ENCODE results near the gene TEX11.
"Not testable (repeated sequence)": the region's sequence is repeated elsewhere in the genome, so short reads cannot be mapped to it uniquely, and the experiment has no call there.

Gene TEX11

DNA sequence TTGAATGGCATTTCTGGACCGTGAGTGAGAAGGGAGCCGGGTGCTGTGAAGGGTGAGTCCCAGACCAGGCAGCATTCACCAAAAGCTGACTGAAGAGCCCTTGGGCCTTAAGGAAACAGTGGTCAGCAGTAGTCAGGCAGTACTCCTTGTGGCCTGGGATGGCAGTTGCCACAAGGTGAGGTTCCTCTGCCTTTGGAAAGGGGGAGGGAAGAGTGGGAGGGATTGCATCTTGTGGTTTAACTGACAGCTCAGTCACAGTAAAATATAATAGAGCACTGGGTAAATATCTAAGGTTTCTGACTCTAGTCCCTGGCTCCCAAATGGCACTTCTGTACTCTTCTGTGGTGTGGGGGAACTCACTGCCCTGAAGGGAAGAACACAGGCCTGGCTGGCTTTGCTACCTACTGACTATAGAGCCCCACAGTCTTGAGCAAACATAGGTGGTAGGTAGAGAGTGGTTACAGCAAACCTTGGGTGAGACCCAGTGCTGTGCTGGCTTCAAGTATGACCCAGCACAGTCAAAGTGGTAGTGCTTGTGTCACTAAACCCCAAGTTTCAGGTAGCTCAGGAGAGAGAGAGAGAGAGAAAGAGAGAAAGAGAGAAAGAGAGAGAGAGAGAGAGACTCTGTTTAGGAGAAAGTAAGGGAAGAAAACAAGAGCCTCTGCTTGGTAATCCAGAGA lies 154.2 kb downstream of the TEX11 start:
- DNase-seq, result no peak

DNA sequence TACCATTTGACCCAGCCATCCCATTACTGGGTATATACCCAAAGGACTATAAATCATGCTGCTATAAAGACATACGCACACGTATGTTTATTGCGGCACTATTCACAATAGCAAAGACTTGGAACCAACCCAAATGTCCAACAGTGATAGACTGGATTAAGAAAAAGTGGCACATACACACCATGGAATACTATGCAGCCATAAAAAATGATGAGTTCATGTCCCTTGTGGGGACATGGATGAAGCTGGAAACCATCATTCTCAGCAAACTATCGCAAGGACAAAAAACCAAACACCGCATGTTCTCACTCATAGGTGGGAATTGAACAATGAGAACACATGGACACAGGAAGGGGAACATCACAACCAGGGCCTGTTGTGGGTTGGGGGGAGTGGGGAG lies 174.7 kb downstream of the TEX11 start:
- DNase-seq, result not testable (repeated sequence)

GRCh38 chrX:70727961-70728360 lies 180.6 kb downstream of the TEX11 start:
- DNase-seq, result not testable (repeated sequence)

- no peak for DNase-seq
Observed at GRCh38 chrX:70720721-70721120, 187.8 kb downstream of the TEX11 start.

DNA sequence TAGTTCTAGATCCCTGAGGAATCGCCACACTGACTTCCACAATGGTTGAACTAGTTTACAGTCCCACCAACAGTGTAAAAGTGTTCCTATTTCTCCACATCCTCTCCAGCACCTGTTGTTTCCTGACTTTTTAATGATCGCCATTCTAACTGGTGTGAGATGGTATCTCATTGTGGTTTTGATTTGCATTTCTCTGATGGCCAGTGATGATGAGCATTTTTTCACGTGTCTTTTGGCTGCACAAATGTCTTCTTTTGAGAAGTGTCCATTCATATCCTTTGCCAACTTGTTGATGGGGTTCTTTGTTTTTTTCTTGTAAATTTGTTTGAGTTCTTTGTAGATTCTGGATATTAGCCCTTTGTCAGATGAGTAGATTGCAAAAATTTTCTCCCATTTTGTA lies 197.2 kb downstream of the TEX11 start:
- DNase-seq, result not testable (repeated sequence)

DNA sequence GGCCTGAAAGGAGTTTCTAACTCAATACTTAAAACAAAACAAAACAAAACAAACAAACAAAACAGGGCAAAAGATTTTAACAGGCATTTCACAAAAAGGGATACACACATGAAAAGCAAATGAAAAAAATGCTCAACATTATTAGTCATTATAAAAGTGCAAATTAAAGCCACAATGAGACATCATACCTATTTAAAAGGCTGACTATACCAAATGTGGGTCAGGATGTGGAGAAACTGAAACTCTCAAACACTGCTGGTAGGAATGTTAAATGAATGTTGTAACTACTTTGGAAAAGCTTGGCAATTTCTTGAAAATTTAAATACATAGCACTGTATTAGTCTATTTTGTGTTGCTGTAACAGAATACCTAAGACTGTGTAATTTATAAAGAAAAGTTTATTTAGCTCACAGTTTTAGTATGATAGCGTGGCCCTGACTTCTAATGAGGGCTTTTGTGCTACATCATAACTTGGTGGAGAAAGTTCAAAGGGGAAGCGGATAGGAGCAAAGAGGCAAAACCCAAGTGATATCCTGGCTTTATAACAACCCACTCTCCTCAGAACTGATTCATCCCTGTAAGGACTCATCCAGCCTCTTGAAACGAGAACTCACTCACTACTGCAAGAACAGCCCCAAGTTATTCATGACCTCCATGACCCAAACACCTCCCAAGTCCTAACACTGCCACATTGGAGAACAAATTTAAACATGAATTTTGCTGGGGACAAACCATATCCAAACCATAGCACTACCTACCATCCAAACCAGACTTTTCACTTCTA lies 214.0 kb downstream of the TEX11 start:
- DNase-seq, result no peak

GRCh38 chrX:70679455-70679854 lies 229.1 kb downstream of the TEX11 start:
- DNase-seq, result not testable (repeated sequence)

GRCh38 chrX:70675284-70675683 lies 233.2 kb downstream of the TEX11 start:
- no peak for DNase-seq

DNA sequence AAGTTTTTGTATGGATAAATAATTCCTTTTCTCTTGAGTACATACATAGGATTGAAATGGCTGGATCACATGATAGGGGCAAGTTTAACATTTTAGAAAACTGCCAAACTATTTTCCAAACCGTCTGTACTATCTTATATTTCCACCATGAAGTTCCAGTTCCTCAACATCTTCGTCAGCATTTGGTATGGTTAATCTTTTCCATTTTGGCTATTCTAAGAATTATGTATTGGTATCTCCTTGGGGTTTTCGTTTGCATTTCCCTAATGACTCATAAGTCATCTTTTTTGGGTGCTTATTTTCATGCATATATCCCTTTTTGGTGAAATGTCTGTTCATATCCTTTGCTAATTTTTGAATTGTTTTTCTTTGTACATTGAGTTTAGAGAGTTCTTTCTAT lies 236.2 kb downstream of the TEX11 start:
- no peak for DNase-seq

DNA sequence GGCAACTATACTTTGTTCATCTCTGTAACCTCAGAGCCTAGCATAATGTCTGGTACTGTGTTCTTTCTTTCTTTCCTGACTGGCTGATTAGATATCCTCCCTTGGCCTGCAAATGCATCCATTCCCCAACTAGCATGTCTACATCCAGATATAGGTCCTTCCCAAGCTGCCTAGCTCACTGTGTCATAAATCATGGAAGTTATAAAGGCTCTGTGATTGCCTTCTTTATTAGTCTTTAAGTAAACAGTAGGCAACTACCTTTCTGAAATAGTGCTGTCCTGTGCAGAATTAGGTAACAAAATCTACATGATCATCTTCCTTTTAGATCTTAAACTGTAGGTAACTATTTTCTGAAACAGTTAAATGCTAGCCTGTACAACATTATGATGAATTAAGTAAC lies 239.4 kb downstream of the TEX11 start:
- DNase-seq, result no peak

GRCh38 chrX:70664726-70665125 lies 243.8 kb downstream of the TEX11 start:
- DNase-seq, result no peak

DNA sequence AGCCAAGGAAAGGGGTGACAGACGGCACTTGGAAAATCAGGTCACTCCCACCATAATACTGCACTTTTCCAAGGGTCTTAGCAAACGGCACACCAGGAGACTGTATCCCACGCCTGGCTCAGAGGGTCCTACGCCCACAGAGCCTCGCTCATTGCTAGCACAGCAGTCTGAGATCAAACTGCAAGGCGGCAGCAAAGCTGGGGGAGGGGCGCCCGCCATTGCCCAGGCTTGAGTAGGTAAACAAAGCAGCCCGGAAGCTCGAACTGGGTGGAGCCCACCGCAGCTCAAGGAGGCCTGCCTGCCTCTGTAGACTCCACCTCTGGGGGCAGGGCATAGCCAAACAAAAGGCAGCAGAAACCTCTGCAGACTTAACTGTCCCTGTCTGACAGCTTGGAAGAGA lies 247.4 kb downstream of the TEX11 start:
- not testable (repeated sequence) for DNase-seq

GRCh38 chrX:70657546-70657945 lies 251.0 kb downstream of the TEX11 start:
- not testable (repeated sequence) for DNase-seq

GRCh38 chrX:70656304-70656703 lies 252.2 kb downstream of the TEX11 start:
- no peak for DNase-seq

DNA sequence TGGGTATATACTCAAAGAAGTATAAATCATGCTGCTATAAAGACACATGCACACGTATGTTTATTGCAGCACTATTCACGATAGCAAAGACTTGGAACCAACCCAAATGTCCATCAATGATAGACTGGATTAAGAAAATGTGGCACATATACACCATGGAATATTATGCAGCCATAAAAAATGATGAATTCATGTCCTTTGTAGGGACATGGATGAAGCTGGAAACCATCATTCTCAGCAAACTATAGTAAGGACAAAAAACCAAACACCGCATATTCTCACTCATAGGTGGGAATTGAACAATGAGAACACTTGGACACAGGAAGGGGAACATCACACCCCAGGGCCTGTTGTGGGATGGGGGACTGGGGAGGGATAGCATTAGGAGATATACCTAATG lies 260.6 kb downstream of the TEX11 start:
- DNase-seq, result not testable (repeated sequence)

DNA sequence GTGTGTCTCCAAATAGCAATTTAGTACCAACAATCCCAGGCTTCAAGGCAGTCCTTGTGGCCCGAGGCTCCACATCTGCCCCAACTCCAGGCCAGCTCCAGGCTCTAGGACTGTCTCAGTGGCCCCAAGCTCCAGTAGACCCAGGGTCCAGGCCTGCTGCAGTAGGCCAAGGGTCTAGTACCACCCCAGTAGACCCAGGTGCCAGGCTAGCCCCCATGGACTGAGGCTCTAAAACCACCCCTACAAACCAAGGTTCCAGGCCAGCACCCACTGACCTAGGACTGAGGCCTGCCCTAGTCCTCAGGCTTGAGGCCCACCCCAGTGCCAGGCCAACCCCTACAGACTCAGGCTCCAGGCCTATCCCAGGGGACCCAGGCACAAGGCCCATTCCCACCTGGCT lies 272.3 kb downstream of the TEX11 start:
- DNase-seq, result no peak

- no peak for DNase-seq
Observed at GRCh38 chrX:70635669-70636068, 272.8 kb downstream of the TEX11 start.

- DNase-seq, result no peak
Observed at GRCh38 chrX:70635227-70635626, 273.3 kb downstream of the TEX11 start.

GRCh38 chrX:70621743-70622142 lies 286.8 kb downstream of the TEX11 start:
- no peak for DNase-seq

GRCh38 chrX:70618467-70618866 lies 290.0 kb downstream of the TEX11 start:
- no peak for DNase-seq

- DNase-seq, result no peak
Observed at GRCh38 chrX:70613295-70613694, 295.2 kb downstream of the TEX11 start.

GRCh38 chrX:70605352-70605751 lies 303.2 kb downstream of the TEX11 start:
- no peak for DNase-seq

DNA sequence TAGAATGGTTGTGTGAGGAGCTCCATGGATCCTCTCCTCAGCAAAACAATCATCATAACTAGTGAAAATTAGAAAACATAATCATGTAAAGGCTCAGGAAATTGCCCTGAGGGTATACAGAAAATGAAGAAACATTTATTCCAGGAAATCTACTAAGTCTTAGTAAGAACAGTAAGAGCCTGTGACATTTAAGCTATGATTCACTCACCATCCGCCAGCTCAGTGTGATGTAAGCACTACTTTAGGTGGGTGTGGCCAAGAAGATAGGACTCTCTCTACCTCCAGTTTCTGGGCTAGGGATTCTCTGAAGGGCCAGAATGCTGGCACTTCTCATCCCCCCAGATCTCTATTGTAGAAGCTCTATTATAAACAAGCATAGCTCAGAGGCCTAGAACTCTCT lies 316.4 kb downstream of the TEX11 start:
- DNase-seq, result no peak

- DNase-seq, result not testable (repeated sequence)
Observed at GRCh38 chrX:70587158-70587557, 321.4 kb downstream of the TEX11 start.

DNA sequence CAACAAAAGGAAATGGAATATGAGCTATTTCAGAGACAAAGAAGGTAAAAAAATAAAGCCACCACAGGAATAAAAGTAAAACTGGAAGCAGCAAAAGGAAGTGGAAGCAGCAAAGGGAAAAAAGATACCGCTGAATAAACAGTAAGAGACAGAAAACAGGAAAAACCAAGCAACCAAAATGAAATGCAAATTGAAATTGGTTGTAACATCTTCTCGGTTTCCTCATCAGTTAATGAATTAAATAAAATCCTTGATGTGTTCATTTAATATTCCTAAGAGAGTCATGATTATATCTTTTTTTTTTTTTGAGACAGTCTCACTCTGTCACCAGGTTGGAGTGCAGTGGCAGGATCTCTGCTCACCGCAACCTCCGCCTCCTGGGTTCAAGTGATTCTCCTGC lies 331.1 kb downstream of the TEX11 start:
- no peak for DNase-seq

Data from DMS 273 treated with DMSO at 0.1 percent for 48 hours (cell line).